Activated CD4-positive, alpha-beta T cell treated with anti-CD3 and anti-CD28 coated beads, Interleukin-10, Interleukin-2, amounts not matched to agents 100 ng/mL and 50 ng/mL, durations not matched to agents 16 hours and 8 hours (primary cell): Measurements from ENCODE around the gene ATG7.
"Not testable (repeated sequence)": the region's sequence is repeated elsewhere in the genome, so short reads cannot be mapped to it uniquely, and the experiment has no call there.

ENCODE experiments used
- DNase-seq: peaks from one replicate; pipeline ENCODE4 v3.0.0-alpha.2; 2020

Gene ATG7

GRCh38 chr3:11517601-11518000 is 245.4 kb downstream of the ATG7 start:
- no peak for DNase-seq

- DNase-seq = no peak
Observed at GRCh38 chr3:11521167-11521566, 249.0 kb downstream of the ATG7 start.

GRCh38 chr3:11522398-11522715 is 250.2 kb downstream of the ATG7 start:
- DNase-seq = no peak

GRCh38 chr3:11522953-11523571 is 250.9 kb downstream of the ATG7 start:
- no peak for DNase-seq

GRCh38 chr3:11523572-11524101 is 251.4 kb downstream of the ATG7 start:
- no peak for DNase-seq

- not testable (repeated sequence) for DNase-seq
Observed at GRCh38 chr3:11526121-11526520, 253.9 kb downstream of the ATG7 start.

- DNase-seq = no peak
Observed at GRCh38 chr3:11529281-11529680, 257.1 kb downstream of the ATG7 start.

GRCh38 chr3:11530153-11530721 is 258.0 kb downstream of the ATG7 start:
- no peak for DNase-seq

GRCh38 chr3:11532931-11533391 is 260.8 kb downstream of the ATG7 start:
- no peak for DNase-seq

GRCh38 chr3:11534011-11534792 is 262.0 kb downstream of the ATG7 start:
- no peak for DNase-seq

- DNase-seq = no peak
Observed at GRCh38 chr3:11534793-11535101, 262.6 kb downstream of the ATG7 start.

GRCh38 chr3:11535243-11535960 is 263.2 kb downstream of the ATG7 start:
- no peak for DNase-seq

- no peak for DNase-seq
Observed at GRCh38 chr3:11536132-11536935, 264.1 kb downstream of the ATG7 start.

- DNase-seq = no peak
Observed at GRCh38 chr3:11536936-11537612, 264.9 kb downstream of the ATG7 start.

- no peak for DNase-seq
Observed at GRCh38 chr3:11538581-11538980, 266.4 kb downstream of the ATG7 start.

GRCh38 chr3:11539218-11539617 is 267.0 kb downstream of the ATG7 start:
- no peak for DNase-seq

- DNase-seq = no peak
Observed at GRCh38 chr3:11539677-11540076, 267.5 kb downstream of the ATG7 start.

- DNase-seq = no peak
Observed at GRCh38 chr3:11541321-11542303, 269.4 kb downstream of the ATG7 start.

- DNase-seq = no peak
Observed at GRCh38 chr3:11542551-11542950, 270.4 kb downstream of the ATG7 start.

- DNase-seq = no peak
Observed at GRCh38 chr3:11543141-11543947, 271.1 kb downstream of the ATG7 start.
